ENCODE data around the gene PRSS33. TPM values are rescaled to one million over a fixed set of nuclear protein-coding genes. Genes with fewer than 3 reads are reported as not detected.

PRSS33 gene
- total and polyA plus RNA-seq, 10 donors: 0.03 to 0.67 (median 0.32) TPM; not detected in 7

DNA sequence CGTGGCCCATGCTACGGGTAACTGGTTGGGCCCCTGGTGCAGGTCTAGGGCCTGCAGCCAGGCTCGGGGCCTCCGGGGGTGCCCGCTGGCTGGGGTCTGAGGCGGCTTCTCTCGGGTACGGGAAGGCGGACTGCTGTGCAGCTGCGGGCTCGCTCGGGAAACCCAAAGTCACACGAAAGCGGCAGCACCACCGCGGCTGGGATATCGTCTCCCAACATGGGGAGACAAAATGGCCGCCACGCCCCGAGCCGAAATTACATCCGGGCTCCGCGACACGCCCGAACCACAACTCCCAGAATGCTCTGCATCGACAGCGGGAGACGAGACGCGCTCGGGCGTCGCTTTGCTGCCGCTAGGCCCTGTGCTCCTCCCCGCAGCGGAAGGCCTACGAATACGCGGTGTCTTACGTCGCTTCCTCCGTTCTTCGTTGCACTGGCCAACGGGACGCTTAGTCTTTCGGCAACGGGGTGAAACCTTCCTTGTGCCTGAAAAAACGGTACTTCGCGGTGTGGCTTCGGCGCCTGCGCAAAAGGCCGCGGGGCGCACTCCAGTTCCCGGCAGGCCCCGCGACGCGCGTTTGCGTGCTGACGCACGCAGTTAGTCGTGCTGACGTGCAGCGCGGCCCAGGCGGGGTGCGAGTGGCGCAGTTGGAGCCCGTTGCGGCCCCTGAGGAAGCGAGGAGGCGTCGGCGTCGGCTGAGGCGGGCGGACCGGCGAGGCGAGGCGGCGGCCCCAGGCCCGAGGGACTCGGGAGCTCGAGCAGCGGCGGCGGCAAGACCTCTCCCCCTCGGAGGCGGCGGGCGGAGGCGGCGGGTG, 35.1 kb downstream of the PRSS33 start, which contains the start of gene SRRM2:
Gene SRRM2 (plus strand): TSS at position 604 of the 815 bp plus-strand sequence. CDS start 3,727 bp downstream, outside the sequence.
- Histone ChIP-seq H3K27me3 (replicated peaks in 1 of 7) (no peaks in the 10 kb centered on the region), H3K36me3 (peaks cover 0 to 13% (median 5%) of the 10 kb centered on the region in 6 donors), H3K4me1 (peaks cover 32 to 58% (median 50%) of the 10 kb centered on the region in 6 donors), H3K4me3 (peak within 1 kb of the TSS; percentile 63 to 97 (median 86)), H3K27ac (peak within 1 kb of the TSS; percentile 98 to 100 (median 100)), H3K9me3 (no peaks in the 10 kb centered on the region)
- peak; percentile 98 to 99 (median 99) for TF ChIP-seq POLR2AphosphoS5 (IDR thresholded peaks at IDR 0.05)
- TF ChIP-seq POLR2A (IDR thresholded peaks at IDR 0.05): peak; percentile 77 to 93 (median 86)
- TF ChIP-seq, protein P1, sequence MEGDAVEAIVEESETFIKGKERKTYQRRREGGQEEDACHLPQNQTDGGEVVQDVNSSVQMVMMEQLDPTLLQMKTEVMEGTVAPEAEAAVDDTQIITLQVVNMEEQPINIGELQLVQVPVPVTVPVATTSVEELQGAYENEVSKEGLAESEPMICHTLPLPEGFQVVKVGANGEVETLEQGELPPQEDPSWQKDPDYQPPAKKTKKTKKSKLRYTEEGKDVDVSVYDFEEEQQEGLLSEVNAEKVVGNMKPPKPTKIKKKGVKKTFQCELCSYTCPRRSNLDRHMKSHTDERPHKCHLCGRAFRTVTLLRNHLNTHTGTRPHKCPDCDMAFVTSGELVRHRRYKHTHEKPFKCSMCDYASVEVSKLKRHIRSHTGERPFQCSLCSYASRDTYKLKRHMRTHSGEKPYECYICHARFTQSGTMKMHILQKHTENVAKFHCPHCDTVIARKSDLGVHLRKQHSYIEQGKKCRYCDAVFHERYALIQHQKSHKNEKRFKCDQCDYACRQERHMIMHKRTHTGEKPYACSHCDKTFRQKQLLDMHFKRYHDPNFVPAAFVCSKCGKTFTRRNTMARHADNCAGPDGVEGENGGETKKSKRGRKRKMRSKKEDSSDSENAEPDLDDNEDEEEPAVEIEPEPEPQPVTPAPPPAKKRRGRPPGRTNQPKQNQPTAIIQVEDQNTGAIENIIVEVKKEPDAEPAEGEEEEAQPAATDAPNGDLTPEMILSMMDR (IDR thresholded peaks at IDR 0.05 in 8 of 11, conservative IDR thresholded peaks at IDR 0.05 in 3 of 11): peak in 4 of 11 experiments; percentile 14 to 39 (median 28)
- intact Hi-C loops (cut with DNase I; ENCODE audit: low total_unique reads): no loop called here
- peak; percentile 98 for DNase-seq
- 0 to 4% (median 2%) methylated on average over 9 to 94 of the region's 99 CpGs for WGBS, 5 donors

DNA sequence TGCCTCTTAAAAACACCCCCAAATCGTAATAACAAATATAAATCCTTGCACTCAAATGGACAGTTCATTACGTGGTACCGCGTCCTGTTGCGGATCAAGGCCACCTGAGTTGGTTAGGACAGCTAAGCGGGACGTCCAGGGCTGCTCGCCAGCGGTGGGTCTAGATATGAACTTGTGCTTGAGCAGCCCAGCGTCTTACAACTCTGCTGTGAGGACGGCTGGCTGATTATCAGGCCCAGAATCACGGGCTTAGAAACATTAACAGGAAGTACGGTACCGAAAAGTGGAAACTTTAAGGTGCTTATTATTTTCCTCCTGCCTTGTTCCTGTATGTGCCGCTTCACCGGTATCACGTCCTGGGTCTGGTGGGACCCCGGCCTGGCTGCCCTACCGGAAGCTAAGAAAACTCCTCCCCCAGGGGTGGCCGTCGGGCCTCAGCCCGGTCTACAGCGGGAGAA, 35.8 kb downstream of the PRSS33 start:
- H3K36me3 ChIP-seq: peaks cover 0 to 6% (median 0%) of the 10 kb centered on the region in 6 donors
- WGBS, 5 donors: 54 to 71% (median 59%) methylated on average over 19 to 23 of the region's 23 CpGs
- H3K27ac ChIP-seq: peak overlapping the region; percentile 98 to 100 (median 100)
- H3K4me1 ChIP-seq: peaks cover 30 to 51% (median 44%) of the 10 kb centered on the region in 6 donors
- DNase-seq: peak; percentile 87
- no peaks in the 10 kb centered on the region for H3K27me3 ChIP-seq (replicated peaks in 1 of 7)
- TF ChIP-seq POLR2A (IDR thresholded peaks at IDR 0.05) (no peak), POLR2AphosphoS5 (IDR thresholded peaks at IDR 0.05) (no peak)
- TF ChIP-seq, protein P1 (IDR thresholded peaks at IDR 0.05 in 8 of 11, conservative IDR thresholded peaks at IDR 0.05 in 3 of 11): no peak
- no peaks in the 10 kb centered on the region for H3K9me3 ChIP-seq
- peak overlapping the region; percentile 63 to 97 (median 86) for H3K4me3 ChIP-seq
- intact Hi-C loops (cut with DNase I; ENCODE audit: low total_unique reads): no loop called here

DNA sequence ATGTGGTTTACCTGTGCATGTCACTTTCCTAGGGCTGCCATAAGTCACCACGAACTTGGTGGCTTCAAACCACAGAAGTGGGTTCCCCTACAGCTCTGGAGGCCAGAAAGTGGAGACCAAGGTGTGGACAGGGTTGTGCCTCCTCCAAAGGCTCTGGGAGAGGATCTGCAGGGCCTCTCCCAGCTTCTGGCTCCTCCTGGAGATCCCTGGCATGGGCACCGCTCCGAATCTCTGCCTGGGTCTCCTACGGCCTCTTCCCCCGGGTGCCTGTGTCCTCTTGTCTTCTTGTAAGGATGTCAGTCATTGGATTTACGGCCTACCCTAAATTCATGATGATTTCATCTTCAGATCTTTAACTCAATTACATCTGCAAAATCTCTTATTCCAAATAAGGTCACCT, 37.4 kb downstream of the PRSS33 start:
- H3K4me1 ChIP-seq: peaks cover 14 to 35% (median 27%) of the 10 kb centered on the region in 6 donors
- 88 to 94% (median 89%) methylated on average over 6 of the region's 6 CpGs for WGBS, 5 donors
- peak; percentile 64 for DNase-seq

More for the DNA sequence above, 37.4 kb downstream of the PRSS33 start:
- Histone ChIP-seq H3K27ac (no peak overlapping the region), H3K9me3 (no peaks in the 10 kb centered on the region), H3K36me3 (no peaks in the 10 kb centered on the region), H3K4me3 (no peak overlapping the region), H3K27me3 (replicated peaks in 1 of 7) (no peaks in the 10 kb centered on the region)
- TF ChIP-seq POLR2AphosphoS5 (IDR thresholded peaks at IDR 0.05): no peak
- TF ChIP-seq, protein P1 (IDR thresholded peaks at IDR 0.05 in 8 of 11, conservative IDR thresholded peaks at IDR 0.05 in 3 of 11): no peak
- TF ChIP-seq POLR2A (IDR thresholded peaks at IDR 0.05): no peak
- intact Hi-C loops (cut with DNase I; ENCODE audit: low total_unique reads): no loop called here

All from spleen (tissue), 11 donors.